Ovary (tissue), 3 donors: Measurements from ENCODE around the gene TMEM176B.

Experiments used
- EP300 ChIP-seq: sonication (generic); formaldehyde crosslinking; IDR thresholded peaks from one replicate; pipeline ENCODE4 v1.6.1; 2017; ENCODE audit warnings: antibody characterized with exemption
- POLR2A ChIP-seq: fragments of 450-650 bp; IDR thresholded peaks from one replicate; pipeline ENCODE4 v1.6.1; 2017; ENCODE audit warnings: antibody characterized with exemption, mild to moderate bottlenecking, moderate library complexity
- TF ChIP-seq, protein P1 (sequence below), 3 donors: fragments of 450-650 bp in 2 of 3; fragments of 200-600 bp in 1 of 3; IDR thresholded peaks; one replicate each; pipeline versions ENCODE4 v1.5.1 to v1.8.0; 2016 to 2022; ENCODE audit warnings: antibody characterized with exemption in 3 of 3, mild to moderate bottlenecking in 1 of 3
- donor health status: DM: no; HTN: no; CAD: no.

- TF ChIP-seq, protein P1, sequence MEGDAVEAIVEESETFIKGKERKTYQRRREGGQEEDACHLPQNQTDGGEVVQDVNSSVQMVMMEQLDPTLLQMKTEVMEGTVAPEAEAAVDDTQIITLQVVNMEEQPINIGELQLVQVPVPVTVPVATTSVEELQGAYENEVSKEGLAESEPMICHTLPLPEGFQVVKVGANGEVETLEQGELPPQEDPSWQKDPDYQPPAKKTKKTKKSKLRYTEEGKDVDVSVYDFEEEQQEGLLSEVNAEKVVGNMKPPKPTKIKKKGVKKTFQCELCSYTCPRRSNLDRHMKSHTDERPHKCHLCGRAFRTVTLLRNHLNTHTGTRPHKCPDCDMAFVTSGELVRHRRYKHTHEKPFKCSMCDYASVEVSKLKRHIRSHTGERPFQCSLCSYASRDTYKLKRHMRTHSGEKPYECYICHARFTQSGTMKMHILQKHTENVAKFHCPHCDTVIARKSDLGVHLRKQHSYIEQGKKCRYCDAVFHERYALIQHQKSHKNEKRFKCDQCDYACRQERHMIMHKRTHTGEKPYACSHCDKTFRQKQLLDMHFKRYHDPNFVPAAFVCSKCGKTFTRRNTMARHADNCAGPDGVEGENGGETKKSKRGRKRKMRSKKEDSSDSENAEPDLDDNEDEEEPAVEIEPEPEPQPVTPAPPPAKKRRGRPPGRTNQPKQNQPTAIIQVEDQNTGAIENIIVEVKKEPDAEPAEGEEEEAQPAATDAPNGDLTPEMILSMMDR (IDR thresholded peaks at IDR 0.05): no peak
- TF ChIP-seq POLR2A (no peak), EP300 (no peak)
Observed at GRCh38 chr7:150820578-150821198, 20.5 kb upstream of the TMEM176B start.
